NCI-H1105 treated with DMSO at 0.1 percent for 48 hours (cell line): ENCODE measurements around the gene PWWP2B.

Experiments
- DNase-seq: peaks from one replicate; lab custom pipeline; 2025; lab: John Stamatoyannopoulos, UW

Gene PWWP2B

DNA sequence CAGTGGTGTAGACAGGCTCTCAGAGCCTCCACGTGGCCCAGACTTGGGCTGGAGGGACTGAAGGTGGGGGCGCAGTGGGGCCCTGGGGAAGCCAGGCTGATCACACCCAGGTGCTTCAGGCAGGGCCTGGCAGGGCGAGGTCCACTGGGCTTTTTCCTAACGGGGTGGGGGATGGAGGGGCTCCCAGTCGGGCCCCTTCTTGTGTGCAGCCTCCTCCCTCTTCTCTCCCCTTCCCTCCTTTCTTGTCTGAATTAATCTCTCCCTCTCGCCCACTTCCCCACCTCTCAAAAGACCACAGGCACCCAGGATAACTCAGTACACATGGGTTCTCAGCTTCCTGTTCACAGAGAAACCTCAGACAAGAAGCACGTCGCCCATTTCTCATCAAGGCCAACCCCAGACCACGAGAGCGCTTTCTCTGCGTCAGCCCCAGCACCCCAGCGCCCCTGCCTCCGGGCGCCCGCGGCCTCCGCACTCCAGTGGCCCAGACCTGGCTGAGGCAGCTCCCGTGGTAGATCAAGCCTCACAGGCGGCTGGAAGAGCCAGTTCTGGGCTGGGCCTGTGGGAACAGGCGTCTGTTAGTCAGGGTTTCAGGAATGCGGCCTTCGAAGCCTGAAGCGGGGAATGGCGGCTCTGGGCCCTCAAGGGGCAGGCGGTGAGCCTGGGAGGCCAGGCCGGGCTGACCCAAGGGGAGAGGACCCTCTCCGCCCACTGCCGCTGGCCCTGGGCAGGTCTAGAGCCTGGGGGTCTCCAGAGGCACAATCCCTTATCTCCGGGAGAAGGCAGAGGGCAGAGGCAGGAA is 50.6 kb downstream of the PWWP2B start:
- DNase-seq = no peak

DNA sequence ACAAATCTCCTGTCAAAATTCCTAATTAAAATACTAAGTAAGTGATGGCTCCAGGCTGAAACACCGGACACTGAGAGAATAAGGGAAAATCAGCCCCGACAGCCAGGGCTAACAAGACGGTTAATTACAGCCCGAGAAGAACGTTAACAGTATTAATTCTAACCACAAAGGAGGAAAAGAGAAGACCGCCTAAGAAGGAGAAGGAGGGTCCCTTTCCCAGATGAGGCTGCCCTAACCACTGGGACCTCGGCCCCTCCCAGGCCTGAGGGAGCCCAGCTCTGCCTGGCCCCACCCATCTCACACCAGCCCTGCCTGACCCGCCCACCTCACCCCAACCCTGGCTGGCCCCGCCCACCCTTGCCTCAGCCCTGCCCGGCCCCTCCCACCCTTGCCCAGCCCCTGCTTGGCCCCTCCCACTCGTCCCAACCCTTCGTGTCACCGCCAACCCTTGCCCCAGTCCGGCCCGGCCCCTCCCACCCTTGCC is 51.3 kb downstream of the PWWP2B start:
- DNase-seq = no peak

DNA sequence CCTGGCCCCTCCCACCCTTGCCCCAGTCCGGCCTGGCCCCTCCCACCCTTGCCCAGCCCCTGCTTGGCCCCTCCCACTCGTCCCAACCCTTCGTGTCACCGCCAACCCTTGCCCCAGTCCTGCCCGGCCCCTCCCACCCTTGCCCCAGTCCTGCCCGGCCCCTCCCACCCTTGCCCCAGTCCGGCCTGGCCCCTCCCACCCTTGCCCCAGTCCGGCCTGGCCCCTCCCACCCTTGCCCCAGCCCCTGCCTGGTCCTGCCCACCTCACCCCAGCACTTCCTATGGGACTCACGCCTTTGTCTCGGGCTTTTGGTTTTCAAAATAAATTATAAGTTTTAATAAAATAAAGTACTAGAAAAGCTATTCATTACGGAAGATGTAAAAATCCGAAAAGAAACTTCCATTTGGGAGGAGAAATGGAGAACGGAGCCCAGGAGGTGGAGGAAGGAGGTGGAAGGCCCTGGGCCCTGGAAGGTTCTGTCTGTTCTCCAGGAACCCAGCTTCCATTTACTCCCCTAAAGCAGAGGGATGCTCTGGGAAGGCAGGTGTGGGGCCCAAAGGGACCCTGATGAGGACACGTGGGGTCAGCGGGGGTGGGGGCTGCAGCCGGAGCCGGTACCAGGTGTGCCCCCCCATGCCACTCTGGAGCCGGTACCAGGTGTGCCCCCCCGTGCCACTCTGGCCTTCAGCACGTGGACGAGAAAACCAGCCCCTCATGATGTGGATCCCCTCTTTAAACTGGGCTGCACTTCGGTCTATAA is 52.2 kb downstream of the PWWP2B start:
- no peak for DNase-seq

DNA sequence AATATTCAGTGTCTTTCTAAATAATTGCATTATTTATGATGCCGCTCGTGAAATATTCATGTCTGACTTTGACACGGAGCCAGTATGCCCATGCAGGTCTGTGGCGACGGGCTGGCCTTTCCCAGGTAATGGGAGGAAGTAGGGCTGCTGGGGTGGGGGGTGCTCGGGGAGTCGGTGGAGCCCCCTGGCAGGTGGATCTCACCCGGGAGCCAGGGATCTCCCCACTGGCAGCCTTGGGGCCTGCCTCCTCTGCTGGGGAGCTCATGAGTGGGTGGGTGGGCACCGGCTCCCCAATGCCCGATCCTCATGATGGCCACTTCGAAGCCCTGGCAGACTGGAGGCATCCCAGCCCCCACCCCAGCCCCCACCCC is 52.8 kb downstream of the PWWP2B start:
- DNase-seq = no peak

DNA sequence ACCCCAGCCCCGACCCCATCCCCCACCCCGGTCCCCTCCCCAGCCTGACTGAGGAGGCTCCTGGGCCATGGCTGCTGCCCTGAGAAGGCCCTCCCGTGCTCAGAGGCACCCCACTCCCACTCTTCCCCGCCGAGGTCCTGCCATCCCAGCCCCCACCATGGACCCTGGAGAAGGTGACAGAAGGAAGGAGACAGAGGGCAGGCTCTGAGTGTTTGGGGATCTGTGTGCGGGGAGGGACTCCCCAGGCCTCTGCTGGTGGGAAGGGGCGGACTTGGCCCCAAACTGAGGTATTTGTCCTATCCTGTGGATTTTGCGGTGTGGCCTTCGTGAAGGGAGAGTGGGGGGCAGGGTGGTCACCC is 53.4 kb downstream of the PWWP2B start:
- no peak for DNase-seq

DNA sequence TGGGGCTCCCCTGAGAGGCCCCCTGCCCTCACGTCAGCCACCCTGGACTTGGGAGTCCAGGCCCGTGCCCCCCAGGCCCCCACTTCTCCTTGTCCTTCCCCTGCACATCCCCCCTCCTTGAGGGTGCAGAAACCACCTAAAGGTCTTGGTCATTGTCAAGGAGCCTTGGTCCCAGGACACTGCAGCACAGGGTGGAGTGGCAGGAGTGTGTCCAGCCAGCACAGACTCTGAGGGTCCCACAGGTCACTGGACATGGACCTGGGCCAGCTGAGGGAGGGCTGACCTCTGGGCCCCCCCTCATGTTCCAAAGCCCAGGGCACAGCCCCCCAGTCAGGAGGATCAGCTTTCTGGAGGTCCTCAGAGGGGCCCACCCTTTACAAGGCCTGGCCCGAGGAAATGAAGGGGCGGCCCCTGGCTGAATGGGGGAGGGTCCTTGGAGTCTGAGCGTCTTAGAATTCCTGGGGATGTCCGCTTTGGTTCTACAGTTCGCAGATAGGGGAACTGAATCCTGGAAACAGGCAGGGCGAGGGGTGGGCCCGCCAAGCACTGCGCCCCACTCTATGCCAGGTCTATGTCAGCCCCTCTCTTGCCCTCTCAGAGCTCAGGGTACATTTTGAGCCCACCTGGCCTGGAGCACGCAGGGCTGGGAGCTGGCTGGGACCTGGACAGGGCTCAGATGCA is 54.0 kb downstream of the PWWP2B start:
- no peak for DNase-seq

DNA sequence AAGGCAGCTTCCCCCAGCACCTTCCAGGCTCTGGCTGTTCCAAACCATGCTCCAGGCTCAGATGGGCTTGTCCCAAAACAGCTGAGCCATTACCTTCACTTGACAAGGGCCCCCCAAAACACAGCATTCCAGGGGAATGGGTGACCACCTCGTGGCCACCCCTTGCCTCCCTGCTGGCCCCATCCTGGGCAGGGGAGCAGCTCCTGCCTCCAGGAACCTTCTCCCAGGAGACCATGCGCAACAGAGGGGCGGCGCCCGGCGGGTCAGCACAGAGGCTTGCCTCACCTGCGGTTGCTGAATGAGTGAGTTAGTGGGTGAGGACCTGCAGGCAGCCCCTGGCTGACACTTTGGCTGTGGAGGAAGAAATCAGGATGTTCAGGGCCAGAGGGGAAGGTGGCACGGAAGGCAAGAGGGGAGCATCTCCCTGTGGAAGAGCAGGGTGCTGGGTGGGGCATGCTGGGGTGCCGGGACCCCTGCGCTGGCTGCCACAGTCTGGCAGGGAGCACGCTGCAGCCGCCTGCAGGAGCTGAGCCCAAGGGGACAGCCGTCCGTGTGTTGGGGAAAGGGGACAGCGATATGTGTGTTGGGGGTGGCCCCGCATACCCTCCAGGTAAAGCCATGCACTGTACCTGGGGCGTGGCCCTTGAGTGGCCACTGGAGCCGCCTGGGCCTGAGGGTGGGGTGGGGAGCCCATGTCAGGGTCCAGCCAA is 54.7 kb downstream of the PWWP2B start:
- DNase-seq = no peak

DNA sequence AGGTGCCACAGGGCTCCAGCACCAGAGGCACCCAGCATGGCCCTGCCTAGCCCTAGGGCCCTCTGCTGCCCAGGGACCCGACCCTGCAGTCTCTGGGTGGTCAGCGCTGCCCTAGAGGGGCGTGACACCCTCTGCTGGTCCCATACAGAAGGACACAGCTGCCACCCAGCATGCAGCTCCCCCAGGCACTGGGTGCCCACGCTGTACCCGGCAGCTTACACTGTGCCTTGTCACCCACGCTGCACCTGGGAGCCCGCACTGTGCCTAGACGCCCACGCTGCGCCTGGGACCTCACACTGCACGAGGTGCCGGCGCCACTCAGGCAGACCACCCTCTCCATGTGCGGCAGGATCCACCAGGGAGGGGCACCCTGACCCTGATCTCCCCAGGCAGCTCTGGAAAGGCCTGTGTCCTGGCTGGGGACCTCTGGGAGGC is 55.2 kb downstream of the PWWP2B start:
- no peak for DNase-seq

DNA sequence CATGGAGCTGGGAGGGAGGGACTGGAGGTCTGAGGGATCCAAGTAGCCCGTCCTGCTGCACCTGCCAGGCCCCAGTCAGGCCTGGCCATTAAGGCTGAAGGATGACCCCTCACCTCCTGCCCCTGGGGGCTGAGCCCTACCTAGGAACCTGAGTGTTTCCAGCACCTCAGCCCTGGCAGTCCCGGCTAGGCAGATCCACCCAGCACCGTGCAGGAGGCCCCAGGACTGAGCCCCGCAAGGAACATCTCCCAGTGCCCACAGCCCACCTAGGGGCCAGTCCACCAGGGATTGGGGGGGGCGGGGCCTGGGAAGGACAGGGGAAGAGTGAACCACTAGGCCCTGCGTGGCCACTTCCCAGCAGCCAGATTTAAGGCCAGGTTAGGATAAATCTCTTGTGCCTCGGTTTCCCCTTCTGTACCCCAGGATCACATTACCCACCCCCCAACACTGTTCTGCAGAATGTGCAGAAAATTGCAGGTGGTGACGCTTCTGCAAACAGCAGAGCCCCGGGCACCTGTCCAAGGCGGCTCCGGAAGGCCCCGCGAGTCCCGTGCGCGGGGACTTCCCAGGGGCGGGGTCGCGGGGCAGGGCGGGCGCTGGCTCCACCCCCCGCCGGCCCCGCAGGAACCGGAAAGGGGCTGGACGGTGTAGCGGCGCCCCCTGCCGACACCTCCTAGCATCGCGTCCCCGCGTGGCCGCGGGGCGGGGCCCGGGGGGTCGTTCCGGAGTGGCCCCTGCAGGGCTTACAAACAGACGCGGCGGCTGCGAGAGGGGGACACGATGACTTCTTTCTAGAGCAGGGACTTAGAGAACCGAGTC is 55.9 kb downstream of the PWWP2B start:
- peak; percentile 67 for DNase-seq

DNA sequence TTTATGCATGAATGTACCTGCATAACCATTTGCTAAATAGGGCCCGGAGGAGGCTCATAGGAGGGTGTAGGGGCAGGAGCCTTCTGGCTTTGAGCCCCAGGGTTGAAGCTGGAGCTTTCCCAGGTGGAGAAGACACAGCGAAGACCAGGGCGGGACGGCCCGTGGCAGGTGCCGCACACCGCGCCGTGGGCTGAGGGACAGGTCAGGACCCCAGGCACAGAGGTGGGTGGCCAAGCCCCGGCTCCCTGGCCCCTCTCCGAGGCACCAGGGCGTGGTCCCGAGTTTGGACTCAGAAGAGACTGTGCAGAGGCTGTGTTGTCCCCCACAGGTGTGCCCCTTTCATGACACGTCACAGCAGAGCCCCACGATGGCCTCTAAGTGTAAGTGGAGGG is 56.5 kb downstream of the PWWP2B start:
- DNase-seq = no peak

DNA sequence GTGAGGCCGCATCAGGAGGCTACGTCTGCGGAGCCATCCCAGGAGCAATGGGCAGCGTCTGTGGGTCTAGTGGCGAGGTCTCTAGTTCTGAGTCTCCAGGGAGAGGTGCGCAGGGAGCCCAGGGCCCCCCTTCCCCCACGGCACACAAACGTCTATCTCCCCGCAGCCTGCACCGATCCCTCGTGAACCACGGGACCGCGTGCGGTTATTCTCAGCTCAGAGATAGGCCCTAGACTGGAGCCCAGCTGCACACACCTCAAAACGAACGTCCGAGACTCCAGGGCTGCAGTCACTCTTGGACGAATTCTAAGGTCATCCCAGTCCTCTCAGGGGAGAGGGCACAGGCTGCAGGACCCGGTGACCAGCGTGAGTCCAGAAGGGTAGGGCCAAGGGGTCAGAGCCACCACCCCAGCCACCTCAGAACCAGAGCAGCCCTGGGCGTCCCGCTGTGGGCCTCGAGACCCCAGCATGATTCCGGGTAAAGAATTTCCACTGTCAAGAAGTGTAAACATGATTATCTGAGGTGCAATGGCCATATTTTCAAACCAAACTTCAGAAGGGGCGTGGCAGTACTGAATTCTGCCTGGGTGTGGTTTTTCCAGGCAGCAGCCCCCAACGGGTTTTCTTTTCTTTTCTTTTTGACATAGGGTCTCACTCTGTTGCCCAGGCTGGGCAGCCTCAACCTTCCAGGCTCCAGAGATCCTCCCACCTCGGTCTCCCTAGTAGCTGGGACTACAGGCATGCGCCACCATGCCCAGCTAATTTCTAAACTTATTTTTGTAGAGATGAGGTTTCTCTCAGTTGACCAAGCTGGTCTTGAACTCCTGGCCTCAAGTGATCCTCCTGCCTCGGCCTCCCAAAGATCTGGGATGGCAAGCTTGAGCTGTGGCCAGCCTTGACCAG is 57.5 kb downstream of the PWWP2B start:
- DNase-seq = no peak

DNA sequence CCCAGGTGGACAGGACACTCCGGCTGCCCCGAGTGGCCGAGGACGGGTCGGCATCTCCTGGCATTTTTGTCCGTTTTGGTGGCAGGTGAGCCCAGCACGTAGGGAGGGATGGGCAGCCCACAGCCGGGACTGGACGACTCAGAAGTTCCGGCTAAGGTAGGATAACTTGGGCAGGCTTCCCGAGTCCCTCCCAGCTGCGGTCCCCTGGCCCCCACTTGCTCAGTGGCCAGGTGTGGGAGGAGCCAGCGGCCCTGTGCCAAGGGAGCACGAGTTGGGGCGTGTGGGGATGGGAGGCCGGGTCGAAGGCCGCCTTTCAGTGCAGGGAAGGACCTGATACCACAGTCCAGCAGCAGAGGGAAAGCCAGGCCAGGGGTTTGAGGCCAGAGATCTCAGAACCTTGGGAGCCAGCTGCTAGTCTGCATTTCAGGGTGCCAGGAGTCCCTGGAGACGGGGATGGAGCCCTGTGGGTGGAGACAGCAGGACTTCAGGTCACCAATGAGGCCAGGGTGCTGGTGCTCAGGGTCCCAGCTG is 58.5 kb downstream of the PWWP2B start:
- DNase-seq = no peak

DNA sequence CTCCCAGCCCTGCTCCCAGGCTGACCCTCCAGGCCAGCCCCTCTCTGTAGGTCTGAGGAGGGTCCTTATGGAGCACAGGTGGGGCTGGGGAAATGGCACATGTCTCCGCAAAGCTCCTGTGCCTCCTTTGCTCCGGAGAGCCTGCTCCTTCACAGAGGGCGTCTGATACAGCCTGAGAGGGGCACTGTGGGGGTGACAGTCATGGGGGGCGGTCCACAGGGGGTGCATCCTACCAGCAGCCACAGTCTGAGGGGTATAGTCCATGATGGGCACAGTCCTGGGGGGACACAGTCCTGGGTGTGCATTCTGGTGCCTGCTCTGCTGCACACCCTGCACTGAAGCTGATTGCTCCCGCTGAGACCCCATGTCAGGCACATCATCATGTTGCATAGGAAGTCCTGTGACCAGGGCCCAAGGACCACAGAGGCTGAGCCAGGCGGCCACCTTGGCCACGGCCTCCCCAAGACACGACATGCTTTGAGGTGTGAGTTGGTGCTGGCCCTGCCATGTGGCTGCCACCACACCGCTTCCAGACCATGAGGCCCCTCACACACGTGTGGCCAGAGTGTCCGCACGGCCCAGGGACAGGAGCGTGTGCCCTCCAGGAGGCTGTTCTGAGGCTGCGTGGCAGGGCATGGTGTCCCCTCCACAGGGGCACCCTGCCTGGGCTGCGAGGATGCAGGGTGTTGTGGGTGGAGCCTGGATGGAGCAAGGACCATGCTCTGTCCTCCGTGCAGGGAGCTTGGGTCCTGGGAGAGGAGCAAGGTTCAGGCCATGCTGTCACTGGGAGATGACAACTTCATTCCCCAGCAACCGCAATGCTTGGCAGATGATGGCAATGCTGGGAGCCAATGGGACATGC is 59.2 kb downstream of the PWWP2B start:
- DNase-seq = no peak

DNA sequence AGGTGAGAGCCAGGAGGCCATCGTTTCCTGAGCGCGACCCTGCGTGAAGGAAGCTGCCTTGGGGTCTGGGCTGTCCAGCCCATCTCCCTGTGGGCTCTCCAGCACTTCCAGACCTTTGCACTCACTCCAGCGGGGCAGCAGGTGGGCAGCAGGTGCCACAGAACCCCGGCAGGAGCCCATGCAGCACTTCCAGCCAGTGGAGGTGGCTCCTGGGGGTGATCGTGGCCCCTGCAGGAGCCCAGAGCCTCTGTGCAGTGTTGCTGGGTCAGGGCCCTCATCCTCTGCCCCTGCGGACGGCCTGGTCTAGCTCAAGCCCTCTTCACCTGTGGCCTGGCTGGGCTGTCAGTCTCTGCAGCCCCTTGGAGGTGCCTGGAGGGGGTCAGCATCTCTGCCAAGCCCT is 59.9 kb downstream of the PWWP2B start:
- no peak for DNase-seq

DNA sequence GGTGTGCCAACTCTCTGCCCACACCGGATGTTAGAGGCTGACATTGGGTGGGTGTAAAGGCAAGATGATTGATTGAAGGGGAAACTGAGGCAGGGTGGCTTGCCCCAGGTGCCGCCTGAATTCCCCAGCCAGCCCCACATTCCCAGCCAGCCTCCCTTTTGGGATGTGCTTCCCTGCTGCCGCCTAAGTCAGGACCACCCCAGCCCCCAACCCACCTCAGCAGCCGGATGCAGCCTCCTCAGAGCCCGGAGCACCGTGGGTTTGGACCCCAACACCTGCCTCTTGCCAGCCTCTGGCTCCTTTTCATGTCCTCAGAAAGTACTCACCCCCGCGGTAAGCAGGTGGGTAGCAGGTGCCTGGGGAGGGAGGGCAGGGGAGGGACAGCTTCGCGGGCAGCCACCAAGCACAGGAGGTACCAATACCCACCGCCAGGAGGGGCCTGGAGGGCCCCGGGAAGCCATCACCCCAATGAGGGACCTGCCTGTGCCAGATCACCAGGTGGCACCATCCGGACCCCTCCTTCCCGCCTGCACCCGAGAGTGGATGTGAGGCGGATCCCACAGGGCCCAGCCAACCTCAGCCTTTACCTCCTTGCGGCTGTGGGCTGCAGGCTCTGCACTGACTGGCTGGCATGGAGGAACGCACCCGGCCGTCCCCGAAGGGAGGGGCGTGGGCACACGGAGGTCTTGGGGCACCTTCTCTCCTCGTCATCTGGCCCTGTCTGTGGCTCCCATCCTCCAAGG is 60.5 kb downstream of the PWWP2B start:
- no peak for DNase-seq

DNA sequence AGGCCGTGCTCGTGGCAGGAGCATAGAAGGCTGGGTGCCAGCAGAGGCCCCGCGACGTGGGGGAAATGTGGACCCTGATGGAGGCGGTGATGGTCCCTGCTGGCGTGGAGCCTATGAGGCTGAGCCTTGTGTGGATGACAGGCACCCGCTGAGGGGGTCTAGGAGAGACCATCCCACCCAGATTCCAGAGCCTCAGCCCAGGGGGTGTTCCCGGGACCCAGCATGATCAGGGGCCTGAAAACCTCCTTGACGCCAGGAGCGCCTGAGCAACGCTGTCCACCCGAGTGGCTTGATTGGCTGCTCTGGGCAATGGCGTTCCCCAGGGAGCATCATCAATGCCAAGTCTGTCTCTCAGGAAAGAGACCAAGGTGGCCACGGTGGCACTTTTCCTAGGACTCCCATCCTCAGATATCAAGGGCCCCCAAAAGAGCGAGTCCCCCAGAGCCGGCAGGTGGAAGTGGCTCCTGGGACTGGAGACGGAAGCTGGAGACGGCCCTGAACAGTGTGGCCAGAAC is 61.1 kb downstream of the PWWP2B start:
- DNase-seq = no peak

DNA sequence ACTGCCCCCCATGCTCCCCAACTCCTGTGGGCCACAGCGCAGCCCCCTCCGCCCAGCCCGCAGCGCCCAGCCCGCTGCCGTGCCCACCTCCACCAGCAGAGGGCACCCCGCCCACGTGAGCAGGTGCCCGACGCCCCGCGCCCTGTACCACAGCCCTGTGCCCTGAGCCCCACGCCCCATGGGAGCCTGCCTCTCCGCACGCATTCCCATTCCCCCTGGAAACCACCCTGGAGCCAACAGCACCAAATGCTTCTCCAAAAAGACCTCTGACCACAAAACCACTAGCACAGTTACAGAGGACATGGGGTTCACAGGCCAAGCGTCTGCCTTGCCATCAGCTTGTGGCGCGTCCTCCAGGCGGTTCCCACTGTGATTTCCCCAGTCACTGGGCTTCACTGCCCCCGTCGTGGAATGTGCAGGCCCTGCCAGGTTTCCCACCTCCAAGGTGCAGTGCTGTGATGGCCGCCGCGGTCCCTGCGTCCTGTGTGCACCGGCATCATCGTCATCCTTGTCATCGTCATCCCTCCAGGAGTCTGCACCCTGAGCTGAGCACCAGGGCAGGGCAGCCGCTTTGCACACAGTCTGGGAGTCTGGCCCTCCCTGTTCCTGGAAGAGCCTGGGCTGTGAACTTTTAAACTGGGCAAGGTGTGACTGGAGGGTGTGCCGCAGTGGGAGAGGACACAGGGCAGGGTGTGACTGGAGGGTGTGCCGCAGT is 61.7 kb downstream of the PWWP2B start:
- DNase-seq = no peak
